ENCODE data around the gene BDKRB2.

Gene BDKRB2

GRCh38 chr14:96204151-96205058 is at the start of gene BDKRB2:
Gene BDKRB2 (plus strand): TSS chr14:96204839. CDS start chr14:96237108, 32,269 bp downstream.
- peak within 1 kb of the TSS; percentile 50 for H3K4me3 ChIP-seq (replicated peaks; ENCODE audit: low read depth, low read length)
- no peak for TF ChIP-seq CTCF (IDR thresholded peaks at IDR 0.05; ENCODE audit: low read length, missing control alignments)
- peak; percentile 63 for DNase-seq (ENCODE audit: low read depth)

- H3K4me3 ChIP-seq (replicated peaks; ENCODE audit: low read depth, low read length), result no peak overlapping the region
- DNase-seq (ENCODE audit: low read depth), result no peak
- TF ChIP-seq CTCF (IDR thresholded peaks at IDR 0.05; ENCODE audit: low read length, missing control alignments), result no peak
Measured at GRCh38 chr14:96154900-96155299, 49.7 kb upstream of the BDKRB2 start.

- no peak for TF ChIP-seq CTCF (IDR thresholded peaks at IDR 0.05; ENCODE audit: low read length, missing control alignments)
- no peak for DNase-seq (ENCODE audit: low read depth)
- H3K4me3 ChIP-seq (replicated peaks; ENCODE audit: low read depth, low read length), result no peak overlapping the region
Measured at GRCh38 chr14:96156804-96157760, 47.6 kb upstream of the BDKRB2 start.

GRCh38 chr14:96158735-96159134 is 45.9 kb upstream of the BDKRB2 start:
- DNase-seq (ENCODE audit: low read depth), result no peak
- TF ChIP-seq CTCF (IDR thresholded peaks at IDR 0.05; ENCODE audit: low read length, missing control alignments), result no peak
- no peak overlapping the region for H3K4me3 ChIP-seq (replicated peaks; ENCODE audit: low read depth, low read length)

- H3K4me3 ChIP-seq (replicated peaks; ENCODE audit: low read depth, low read length), result no peak overlapping the region
- no peak for TF ChIP-seq CTCF (IDR thresholded peaks at IDR 0.05; ENCODE audit: low read length, missing control alignments)
- DNase-seq (ENCODE audit: low read depth), result no peak
Measured at GRCh38 chr14:96160076-96160912, 44.3 kb upstream of the BDKRB2 start.

DNA sequence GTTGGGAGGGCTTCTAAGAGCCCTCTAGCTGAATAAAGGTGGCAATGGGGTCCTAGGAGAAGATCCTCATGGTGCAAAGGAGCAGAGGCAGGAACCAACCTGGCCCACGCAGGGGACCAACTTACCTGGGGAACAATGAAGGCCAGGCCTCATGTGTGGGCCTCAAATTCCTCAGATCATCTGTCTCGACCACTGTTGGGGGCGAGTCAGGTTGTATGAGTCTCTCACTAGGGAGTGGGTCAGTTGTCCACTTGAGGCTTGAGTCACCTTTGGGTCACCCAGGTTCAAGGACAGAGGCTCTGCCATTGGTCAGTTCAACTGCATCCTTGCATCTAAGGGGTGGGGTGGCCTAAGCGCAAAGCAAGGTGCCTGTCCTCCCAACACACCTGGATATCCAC is 43.7 kb upstream of the BDKRB2 start:
- no peak overlapping the region for H3K4me3 ChIP-seq (replicated peaks; ENCODE audit: low read depth, low read length)
- TF ChIP-seq CTCF (IDR thresholded peaks at IDR 0.05; ENCODE audit: low read length, missing control alignments), result no peak
- DNase-seq (ENCODE audit: low read depth), result no peak

All from fibroblast of pulmonary artery (primary cell).